ENCODE measurements around the gene ZNF334. TPM values are rescaled to one million over a fixed set of nuclear protein-coding genes. Genes with fewer than 3 reads are reported as not detected.

Gene ZNF334
- total and polyA plus RNA-seq, 2 of the 4 experiments (the other 2 are of a cell fraction): 1.4 to 2.1 TPM

DNA sequence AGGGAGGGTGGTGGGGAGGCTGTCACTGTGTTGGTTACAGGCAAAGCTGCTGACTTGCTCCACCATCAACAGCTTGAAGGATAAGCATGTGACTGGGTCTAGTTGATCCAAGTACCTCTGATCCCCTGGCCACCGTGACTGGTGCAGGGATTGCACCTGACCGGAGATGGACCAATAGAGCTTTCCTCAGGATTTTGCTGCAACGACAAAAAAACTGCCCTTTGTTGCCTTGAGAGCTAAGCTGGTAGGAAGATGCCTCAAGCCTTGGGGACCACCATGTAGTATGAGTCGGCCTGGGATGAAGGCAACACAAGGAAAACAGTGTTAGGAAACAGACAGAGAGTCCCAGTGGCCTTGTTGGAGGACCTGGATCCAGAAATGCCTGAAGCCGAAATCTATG lies 35.3 kb upstream of the ZNF334 start:
- CTCF ChIA-PET: no interaction called here
- in situ Hi-C loops (cut with MboI; ENCODE audit: low sequenced_read_pairs): no loop called here

More for the DNA sequence above, 35.3 kb upstream of the ZNF334 start:
- no peak overlapping the region for H3K14ac ChIP-seq (replicated peaks; ENCODE audit: low read depth, low read length)
- H2BK120ac ChIP-seq (ENCODE audit: low read depth, low read length): no peak overlapping the region
- no peak overlapping the region for H2BK5ac ChIP-seq (ENCODE audit: low read depth, low read length, poor library complexity, severe bottlenecking)
- TF ChIP-seq CEBPB (IDR thresholded peaks at IDR 0.05; ENCODE audit: low read depth, low read length) (no peak), NFE2L2 (IDR thresholded peaks at IDR 0.05; ENCODE audit: low read depth, low read length) (no peak), MAZ (IDR thresholded peaks at IDR 0.05; ENCODE audit: borderline replicate concordance, low read depth, low read length) (no peak), RCOR1 (IDR thresholded peaks at IDR 0.05; ENCODE audit: insufficient replicate concordance, low read length) (no peak), MXI1 (IDR thresholded peaks at IDR 0.05; ENCODE audit: borderline replicate concordance, low read depth, low read length) (no peak), POLR2A (IDR thresholded peaks at IDR 0.05; ENCODE audit: low read depth, low read length) (no peak), RAD21 (IDR thresholded peaks at IDR 0.05; ENCODE audit: low read length) (no peak), CHD1 (IDR thresholded peaks at IDR 0.05; ENCODE audit: low read depth, low read length) (no peak), BHLHE40 (IDR thresholded peaks at IDR 0.05; ENCODE audit: low read depth, low read length) (no peak), RFX5 (IDR thresholded peaks at IDR 0.05; ENCODE audit: low read depth, low read length) (no peak), FOS (IDR thresholded peaks at IDR 0.05; ENCODE audit: low read depth, low read length) (no peak), MAFK (IDR thresholded peaks at IDR 0.05; ENCODE audit: low read depth, low read length) (no peak), SMC3 (IDR thresholded peaks at IDR 0.05; ENCODE audit: low read depth, low read length) (no peak)
- TF ChIP-seq, protein P1, sequence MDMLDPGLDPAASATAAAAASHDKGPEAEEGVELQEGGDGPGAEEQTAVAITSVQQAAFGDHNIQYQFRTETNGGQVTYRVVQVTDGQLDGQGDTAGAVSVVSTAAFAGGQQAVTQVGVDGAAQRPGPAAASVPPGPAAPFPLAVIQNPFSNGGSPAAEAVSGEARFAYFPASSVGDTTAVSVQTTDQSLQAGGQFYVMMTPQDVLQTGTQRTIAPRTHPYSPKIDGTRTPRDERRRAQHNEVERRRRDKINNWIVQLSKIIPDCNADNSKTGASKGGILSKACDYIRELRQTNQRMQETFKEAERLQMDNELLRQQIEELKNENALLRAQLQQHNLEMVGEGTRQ (IDR thresholded peaks at IDR 0.05; ENCODE audit: low read depth, low read length): no peak
- TF ChIP-seq, protein P2, sequence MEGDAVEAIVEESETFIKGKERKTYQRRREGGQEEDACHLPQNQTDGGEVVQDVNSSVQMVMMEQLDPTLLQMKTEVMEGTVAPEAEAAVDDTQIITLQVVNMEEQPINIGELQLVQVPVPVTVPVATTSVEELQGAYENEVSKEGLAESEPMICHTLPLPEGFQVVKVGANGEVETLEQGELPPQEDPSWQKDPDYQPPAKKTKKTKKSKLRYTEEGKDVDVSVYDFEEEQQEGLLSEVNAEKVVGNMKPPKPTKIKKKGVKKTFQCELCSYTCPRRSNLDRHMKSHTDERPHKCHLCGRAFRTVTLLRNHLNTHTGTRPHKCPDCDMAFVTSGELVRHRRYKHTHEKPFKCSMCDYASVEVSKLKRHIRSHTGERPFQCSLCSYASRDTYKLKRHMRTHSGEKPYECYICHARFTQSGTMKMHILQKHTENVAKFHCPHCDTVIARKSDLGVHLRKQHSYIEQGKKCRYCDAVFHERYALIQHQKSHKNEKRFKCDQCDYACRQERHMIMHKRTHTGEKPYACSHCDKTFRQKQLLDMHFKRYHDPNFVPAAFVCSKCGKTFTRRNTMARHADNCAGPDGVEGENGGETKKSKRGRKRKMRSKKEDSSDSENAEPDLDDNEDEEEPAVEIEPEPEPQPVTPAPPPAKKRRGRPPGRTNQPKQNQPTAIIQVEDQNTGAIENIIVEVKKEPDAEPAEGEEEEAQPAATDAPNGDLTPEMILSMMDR (conservative IDR thresholded peaks at IDR 0.05; ENCODE audit: low read depth, low read length): no peak
- TF ChIP-seq, protein P3, sequence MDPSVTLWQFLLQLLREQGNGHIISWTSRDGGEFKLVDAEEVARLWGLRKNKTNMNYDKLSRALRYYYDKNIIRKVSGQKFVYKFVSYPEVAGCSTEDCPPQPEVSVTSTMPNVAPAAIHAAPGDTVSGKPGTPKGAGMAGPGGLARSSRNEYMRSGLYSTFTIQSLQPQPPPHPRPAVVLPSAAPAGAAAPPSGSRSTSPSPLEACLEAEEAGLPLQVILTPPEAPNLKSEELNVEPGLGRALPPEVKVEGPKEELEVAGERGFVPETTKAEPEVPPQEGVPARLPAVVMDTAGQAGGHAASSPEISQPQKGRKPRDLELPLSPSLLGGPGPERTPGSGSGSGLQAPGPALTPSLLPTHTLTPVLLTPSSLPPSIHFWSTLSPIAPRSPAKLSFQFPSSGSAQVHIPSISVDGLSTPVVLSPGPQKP (IDR thresholded peaks at IDR 0.05; ENCODE audit: borderline replicate concordance, low read depth, low read length): no peak
- no peaks in the 10 kb centered on the region for H4K20me1 ChIP-seq (ENCODE audit: insufficient read depth, low read length)
- no peak overlapping the region for H3K4ac ChIP-seq (ENCODE audit: low read depth, low read length)
- POLR2A ChIA-PET (ENCODE audit: unreplicated experiment): no interaction called here
- H3K4me2 ChIP-seq (ENCODE audit: low read depth, low read length): no peak overlapping the region
- peaks cover 4% of the 10 kb centered on the region for H3K27me3 ChIP-seq (ENCODE audit: control insufficient read depth, insufficient read depth, low read length)
- no peak overlapping the region for H3K4me3 ChIP-seq (ENCODE audit: insufficient read depth, low read depth, low read length)
- peak overlapping the region; percentile 40 for H2AFZ ChIP-seq (replicated peaks; ENCODE audit: low read length, poor library complexity)
- H4K8ac ChIP-seq (ENCODE audit: low read depth in 2 of 2, low read length in 2 of 2): no peak overlapping the region
- BruUV-seq (replicated peaks): no TSS peak
- H3K56ac ChIP-seq (ENCODE audit: extremely low read depth, insufficient read depth, low read length): no peak overlapping the region
- no peaks in the 10 kb centered on the region for H3K36me3 ChIP-seq (ENCODE audit: control insufficient read depth, insufficient read depth, low read length)
- no peak overlapping the region for H3K23ac ChIP-seq (ENCODE audit: low read depth, low read length)
- no peak overlapping the region for H2AK5ac ChIP-seq (ENCODE audit: low read depth, low read length)
- H4K91ac ChIP-seq (ENCODE audit: insufficient read depth, low read depth, low read length): no peak overlapping the region
- no peaks in the 10 kb centered on the region for H3K9me1 ChIP-seq (ENCODE audit: insufficient read depth, low read length)
- H3K9me3 ChIP-seq (ENCODE audit: control insufficient read depth, insufficient read depth, low read length): no peaks in the 10 kb centered on the region
- intact Hi-C loops (cut with micrococcal nuclease) (no loop called here), dilution Hi-C loops (cut with HindIII; ENCODE audit: low sequenced_read_pairs, unreplicated experiment) (no loop called here)
- no peak overlapping the region for H2AK9ac ChIP-seq (replicated peaks; ENCODE audit: low read depth, low read length, poor library complexity)
- ATAC-seq (ENCODE audit: low read depth) (no peak), DNase-seq (no peak)
- H3K79me1 ChIP-seq (ENCODE audit: low read depth in 1 of 2, low read length in 2 of 2): no peaks in the 10 kb centered on the region
- H2BK20ac ChIP-seq (ENCODE audit: low read depth, low read length): no peak overlapping the region
- WGBS, 2 experiments (ENCODE audit: extremely low coverage in 2 of 2, insufficient read length in 1 of 2): 61% methylated on average over 3 of the region's 5 CpGs; no CpG with 5 or more reads in 1 of the 2 experiments
- no peak overlapping the region for H4K5ac ChIP-seq (ENCODE audit: low read depth, low read length)
- H3K18ac ChIP-seq (ENCODE audit: low read depth, low read length): no peak overlapping the region
- H2BK15ac ChIP-seq (ENCODE audit: low read depth, low read length): no peak overlapping the region
- H3K9ac ChIP-seq (ENCODE audit: low read depth, low read length): no peak overlapping the region
- no peaks in the 10 kb centered on the region for H3K4me1 ChIP-seq (ENCODE audit: control insufficient read depth, insufficient read depth, low read length)
- no peak overlapping the region for H3K27ac ChIP-seq (ENCODE audit: insufficient read depth, low read length)
